Kidney tubule cell (primary cell): ENCODE measurements around the gene PTCH1.

Experiments used
- DNase-seq: peaks from one replicate; pipeline ENCODE4 v3.0.0-alpha.2; 2018; ENCODE audit warnings: low spot score

The PTCH1 gene

DNA sequence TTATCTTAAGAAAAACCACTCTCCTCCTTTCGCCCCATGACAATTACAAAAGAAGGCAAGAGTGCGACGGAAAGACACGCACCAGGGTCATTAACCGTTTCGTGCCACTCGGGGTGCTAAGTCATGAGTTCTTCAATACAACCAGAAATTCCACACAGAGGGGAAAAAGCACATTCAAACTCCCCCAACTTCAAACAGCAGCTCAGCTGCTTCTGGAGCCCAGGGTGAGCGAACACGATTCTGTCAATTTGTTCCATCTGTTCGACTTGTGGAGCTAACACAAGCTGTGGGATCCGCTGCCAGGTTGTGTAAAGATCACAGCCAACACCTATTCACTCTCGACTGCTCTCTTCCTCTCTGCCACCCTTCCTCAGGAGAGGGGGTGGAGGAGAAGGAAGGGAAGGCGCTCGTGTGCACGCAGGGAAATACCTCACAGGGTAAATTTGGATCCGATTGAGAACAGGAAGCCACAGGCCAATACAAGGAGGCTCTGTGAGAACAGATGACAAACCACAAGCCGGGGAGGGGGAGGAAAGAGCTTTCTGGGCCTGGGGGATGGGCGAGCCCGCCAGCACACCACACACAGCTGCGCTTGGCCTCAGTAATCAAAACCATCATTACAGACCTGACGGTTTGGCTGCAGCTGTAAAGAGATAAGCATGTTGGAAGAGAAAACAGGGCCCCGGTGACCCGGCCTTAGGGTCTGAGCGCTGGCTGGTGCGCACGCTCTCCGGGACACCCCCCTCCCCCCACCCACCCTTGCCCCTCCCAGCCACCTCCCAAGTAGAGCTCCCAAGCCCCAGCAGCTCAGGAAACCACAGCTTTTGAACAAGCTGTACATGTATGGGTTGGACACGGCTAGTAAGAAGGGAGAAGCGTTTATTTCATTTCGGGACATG, 54.3 kb downstream of the PTCH1 start:
- no peak for DNase-seq

DNA sequence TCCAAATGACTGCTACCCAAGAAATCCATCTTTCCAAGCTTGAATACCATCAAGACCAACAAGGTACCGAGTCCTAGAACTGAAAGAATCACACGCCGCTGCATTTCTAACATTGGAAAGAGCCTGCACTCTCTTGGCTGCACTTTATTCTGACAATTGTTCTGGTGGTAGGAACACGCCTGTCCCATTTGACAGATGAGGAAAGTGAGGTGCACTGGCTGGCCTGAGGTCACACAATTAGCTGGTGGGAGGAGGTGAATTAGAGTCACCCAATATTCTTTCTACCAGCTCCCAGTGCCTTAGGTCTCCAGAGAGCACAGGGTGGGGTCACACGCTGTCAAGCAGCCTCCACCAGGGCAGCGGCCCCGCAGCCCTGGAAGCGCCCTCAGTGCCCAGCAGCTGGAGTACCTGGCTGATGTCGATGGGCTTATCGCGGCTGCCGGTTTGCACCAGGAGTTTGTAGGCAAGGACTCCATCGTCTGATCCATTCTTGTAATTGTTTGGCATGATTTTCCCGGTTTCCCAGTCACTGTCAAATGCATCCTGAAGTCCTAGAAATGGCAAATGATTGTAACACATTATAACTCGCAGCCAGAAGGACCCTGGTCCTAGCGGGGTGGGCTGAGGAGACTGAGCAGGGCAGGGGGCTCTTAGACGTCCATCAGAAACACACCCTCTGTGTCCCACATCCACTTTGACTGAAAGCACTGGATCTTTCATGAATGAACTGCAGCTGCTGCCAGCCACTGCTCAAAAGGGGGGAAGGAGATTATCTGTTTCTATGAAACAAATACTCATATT, 55.1 kb downstream of the PTCH1 start:
- DNase-seq, result no peak

DNA sequence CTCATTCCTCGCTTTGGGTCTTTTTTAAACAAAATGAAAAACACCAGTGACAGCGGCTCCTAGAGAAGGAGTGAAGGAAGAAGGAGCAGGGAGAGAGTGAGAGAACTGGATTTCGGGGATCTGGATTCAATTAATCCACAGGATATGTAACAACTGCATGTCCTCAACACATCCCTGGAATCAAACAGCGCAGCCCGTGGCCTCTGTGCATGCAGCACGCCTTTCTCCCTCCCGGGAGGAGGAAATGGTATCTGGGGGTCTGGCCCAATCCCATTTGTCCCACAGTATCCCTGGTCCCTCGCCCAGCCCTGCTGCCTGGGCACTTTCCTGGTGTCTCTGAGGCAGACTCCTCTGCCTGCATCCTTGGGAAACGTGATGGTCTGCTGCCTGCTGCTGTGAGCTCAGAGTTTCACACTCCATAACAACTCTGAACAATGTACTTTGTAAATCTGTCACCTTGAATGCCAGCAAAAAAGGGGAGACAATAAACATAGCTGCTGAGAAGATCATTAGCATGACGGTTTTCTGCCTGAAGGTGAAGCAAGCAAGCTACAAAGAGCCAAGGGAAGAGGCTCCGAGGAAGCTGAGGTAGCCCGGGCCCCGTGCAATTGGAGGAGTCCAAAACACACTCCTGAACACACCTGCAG, 56.1 kb downstream of the PTCH1 start:
- DNase-seq, result no peak

DNA sequence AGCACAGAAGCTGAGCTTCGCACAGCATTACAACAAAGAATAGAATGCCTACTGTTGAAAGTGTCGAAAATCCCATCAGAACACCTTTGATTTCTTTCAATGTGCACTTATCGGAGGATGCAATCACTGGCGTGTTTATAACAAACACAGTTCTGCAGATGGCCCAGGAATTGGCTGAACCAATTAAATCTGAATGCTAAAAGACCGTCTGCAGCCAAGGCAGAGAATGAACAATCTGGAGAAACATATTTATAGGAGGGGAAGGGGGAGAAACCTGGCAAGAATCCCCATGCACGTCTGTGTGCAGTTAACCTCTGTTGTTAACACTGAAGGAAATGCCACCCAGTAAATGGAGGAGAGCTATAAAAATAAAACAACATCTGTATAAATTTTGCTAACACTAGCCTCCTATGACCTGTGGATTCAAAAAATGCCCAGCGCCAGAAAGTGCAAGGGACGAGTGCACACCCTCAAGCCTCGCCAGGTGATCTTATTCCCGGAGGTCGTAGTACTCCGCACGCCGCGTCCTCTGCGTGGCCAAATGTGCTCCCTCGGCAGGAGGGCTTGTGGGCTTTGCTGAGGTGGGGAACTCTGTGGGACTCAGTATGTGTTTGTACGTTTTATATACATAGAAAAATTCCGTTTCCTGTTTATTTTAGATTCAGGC, 56.8 kb downstream of the PTCH1 start:
- DNase-seq, result no peak

DNA sequence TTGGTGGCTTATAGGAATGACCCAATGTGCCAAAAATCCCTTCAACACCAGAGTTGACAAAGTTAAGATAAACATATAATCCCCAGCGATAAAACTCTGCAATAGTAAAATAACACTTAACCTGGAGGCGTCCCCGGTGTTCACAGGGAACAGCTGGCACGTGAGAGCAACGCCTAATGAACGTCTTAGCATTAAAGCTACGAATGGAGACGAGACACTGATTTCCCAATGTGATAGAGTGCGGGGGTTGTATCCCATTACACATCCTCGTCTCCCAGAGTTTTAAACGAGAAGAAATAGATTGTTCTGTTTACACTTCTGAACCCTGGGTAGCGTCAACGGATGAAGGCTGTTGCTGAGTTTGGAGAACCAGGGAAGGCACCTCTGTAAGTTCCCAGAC, 57.6 kb downstream of the PTCH1 start:
- DNase-seq, result no peak

DNA sequence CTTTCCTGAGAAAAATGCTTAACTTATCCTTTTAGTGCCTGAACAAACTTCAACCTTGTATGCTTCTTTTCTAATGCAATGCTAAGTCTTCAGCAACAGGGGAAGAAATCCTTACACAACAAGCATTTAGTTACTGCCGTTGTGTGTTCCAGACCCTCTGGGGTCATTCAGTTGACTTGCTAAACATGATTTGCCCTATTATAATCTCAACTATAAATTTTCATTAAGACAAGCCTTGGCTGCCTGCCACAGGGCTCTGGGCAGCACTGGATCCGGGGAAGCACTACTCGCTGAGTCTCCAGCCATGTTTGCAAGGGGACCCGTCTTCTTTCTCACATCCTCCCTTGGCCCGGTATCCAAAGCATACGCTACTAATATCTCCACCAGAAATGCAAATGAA, 58.1 kb downstream of the PTCH1 start:
- DNase-seq, result no peak

DNA sequence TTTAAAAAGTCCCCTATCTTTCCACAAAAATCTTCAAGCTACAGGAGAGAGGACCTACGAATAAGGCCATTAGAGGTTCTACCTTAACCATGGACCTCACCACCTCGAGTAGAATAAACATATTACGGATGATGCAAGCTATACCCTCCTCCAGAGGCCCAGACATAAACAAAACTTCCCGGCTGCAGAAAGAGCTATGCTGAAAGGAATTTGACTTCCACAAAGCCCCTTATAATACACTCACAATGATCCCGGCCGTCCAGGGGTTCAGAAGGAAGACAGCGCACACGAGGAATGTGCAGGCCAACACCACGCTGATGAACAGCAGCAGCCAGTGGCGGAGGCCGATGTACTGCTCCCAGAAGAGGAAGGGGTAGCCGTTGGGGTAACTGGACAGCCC, 59.0 kb downstream of the PTCH1 start:
- no peak for DNase-seq

DNA sequence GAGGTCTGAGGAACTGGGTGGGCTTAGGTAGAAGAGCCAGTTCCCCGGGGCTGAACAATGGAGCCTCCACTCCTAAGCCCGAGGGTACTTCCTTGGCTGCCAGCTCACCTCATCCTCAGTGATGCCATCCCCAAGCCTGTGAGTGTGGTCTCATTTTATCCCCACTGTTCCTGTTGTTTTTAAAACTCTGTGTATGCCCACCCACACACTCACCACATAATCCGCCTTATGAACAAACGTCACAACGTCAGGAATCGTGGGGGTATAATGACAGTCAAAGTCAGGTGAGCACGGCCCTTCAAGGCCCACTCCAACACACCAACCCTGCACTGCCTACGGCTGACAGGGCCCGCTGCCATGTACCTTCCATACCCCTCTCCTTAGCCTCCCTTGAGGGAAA, 61.1 kb downstream of the PTCH1 start:
- DNase-seq, result no peak

DNA sequence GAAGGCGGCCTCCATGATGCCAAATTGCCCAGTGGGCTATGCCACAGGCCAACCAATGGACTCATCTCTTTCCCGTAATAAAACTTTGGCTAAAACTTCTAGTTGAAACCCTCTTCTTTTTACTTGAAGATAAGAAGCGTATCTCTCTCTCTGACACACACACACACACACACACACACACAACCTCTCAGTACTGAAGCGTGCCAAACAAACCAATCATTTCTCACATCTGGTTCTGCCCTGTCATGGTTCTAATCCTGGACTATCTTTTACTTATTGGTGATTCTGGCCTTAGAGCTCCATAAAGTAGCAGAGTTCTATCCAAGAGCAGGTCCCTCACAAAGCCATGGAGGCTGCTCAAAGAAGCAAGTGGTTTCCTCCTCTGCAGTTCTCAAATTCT, 64.6 kb downstream of the PTCH1 start:
- DNase-seq, result no peak

DNA sequence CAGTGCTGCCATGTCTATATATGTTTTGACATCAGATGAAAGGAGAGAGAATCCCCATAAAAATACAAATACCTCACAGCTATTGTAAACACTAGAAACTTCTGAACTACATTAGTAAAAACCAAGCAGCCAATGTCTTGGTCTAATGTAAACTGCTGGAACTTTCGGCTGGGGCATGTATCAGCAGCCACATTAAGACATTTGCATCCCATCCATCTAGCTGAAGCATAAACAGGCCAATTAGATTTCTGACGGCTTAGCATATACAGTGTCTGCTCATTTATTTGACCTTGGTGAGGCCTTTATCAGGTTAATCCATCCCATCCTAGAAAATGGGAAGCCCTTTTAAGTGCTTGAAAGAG, 65.7 kb downstream of the PTCH1 start:
- DNase-seq, result no peak

DNA sequence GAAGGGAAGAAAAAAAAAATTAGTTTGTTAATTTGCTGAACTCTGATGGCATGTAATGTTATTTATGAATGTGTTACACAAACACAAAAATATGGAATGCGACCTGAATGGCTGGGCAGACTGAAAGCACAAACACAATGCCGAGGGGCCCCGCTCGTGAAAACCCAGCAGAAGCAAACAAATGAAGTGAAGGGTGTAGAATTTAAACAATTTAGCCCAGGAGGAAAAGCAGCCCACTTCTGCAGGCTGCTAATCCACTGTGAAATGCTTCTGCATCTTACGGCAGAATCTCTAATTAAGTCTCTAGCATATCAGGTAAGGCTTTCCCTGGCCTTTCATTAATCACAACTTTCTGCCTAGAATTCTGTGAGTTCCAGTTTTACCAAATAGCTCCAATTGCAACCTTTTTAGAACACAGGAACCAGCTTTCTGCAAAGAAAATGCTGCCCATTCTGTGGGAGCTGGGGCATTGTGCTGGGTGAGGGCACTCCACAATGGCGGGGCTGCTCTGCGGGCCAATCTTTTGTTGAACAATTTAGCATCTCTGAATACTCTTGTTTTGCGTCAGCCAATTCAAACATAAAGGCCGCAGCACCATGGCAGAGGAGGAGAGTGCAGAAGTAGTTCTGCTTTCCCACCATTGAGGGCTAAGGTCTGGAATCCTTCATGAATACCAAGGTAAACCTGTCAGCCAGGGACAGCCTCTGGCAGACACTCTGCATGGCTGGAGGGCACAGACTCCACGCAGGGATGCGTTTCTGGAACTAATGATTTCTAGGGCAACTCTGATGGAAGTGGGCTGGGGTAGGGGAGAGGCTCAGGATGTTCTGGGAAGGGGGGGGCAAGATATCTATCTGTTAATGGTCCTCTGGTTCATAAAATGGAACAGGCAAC, 66.4 kb downstream of the PTCH1 start:
- DNase-seq, result no peak

DNA sequence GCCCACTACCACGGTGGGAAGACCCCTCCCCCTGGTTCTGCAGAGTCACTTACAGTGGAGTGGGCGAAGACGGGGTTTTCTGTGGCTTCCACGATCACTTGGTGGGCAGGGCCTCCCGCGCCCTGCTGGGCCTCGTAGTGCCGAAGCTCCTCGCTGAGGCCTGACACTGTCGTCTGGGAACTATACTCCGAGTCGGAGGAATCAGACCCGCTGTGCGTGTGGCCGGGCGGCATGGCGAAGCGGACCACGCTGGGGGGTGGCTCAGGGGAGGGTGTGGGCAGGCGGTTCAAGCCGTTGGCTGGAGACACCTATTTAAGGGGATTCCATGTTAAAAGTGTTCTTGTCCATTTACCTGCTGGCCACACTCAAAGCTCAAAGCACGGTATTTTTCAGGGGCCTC, 67.8 kb downstream of the PTCH1 start:
- no peak for DNase-seq

DNA sequence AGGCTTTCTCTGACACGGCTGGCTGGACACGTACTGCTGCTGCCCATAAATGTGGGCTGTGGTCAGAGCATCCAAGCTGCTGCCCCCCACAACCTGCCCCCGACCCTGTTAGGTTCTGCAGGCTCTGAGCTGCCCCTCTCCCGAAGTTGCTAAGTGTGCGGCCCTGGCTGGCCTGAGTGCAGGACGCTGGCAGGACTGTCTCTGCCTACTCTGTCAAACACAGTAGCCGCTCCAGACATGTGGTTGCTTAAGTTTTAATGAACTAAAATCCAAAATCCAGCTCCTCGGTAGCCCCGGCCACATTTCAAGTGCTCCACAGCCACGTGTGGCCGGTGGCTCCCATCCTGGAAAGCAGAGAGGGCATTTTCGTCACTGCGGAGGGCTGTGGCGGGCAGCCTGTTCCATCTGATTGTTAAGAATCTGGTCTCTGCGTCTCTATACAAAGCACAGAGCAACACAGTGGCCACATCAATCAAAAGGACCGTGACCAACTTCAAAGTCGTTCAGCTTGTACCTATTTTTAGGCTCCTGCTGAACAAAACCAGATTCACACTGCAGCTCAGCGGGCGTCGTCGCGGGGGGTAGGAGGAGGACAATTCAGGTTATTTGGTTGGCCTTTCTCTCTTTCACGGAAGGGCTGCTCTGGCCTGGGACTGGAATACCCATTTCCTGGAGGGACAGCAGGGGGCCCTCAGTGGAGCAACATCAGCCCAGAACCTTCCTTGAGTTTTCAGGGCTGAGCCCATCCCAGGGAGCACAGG, 68.9 kb downstream of the PTCH1 start:
- DNase-seq, result no peak

DNA sequence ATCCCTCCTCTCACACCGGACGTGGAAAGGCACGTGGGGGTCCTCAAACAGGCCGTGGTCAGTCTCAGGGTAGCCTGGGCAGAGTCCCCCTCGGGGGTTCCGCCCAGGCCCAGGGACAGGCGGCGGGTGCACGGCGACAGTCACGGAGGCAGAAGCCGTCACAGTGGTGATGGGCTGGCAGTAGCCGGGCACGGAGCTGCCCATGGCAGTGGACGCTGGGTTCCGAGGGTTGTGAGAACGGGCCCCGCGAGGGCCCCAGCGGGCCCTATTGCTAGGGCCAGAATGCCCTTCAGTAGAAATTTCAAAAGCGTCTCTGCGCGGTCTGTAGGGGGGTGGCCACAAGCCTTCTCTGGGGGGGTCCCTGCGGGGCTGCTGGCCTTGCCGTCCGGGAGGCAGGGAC, 69.8 kb downstream of the PTCH1 start:
- no peak for DNase-seq

DNA sequence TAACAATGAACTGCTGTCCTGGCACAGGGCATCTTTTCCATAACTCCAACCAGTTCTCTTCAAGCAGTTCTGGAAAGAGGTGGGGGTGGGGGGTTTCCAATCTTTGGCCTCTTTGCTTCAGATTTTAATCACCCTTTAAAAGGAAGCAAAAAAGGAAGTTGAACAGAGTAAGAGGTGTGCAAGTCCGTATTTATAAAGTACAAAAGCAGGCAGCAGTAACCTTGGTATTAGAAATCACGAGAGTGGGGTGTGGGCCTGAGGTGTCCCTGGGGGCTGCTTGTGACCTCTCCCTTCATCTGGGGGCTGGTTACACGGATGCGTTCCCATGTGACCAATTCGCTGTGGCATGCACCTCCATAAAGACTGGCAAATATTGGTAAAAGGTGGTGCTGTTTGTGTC, 70.5 kb downstream of the PTCH1 start:
- DNase-seq, result no peak

DNA sequence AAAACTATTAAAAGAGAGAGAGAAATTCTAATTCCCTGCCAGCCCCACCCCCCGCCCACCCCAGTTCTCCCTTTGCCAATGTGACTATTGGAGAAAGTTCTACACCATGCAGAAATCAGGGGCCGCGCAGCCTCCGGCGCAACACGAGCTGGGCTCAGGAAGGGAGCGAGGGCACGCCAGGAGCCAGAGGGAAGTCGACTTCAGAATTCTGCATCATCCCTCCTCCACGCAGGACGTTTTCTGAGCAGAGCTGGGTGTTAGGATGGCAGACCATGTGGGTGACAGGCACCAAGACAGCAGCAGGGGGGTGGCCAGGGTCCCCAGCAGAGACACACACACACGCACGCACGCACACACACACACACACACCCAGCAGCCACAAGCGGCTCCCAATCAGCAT, 72.6 kb downstream of the PTCH1 start:
- no peak for DNase-seq

DNA sequence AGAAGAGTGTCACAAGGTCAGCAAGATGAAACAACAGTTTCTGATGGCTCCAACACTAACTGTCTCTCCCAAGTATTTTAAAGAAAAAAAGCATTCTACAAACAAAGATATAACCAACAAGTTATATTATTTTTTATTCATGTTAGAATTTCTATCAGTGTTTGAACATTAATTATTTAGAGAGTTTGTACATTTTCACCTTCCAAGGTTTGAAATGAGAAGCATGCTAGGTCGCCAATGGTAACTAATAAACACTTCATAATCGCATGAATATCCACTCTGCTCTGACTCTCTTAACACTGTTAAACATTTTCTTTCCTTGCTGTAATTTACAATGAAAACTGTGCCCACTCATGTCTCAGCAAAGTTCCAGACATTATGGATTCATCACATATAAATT, 73.5 kb downstream of the PTCH1 start:
- DNase-seq, result no peak

DNA sequence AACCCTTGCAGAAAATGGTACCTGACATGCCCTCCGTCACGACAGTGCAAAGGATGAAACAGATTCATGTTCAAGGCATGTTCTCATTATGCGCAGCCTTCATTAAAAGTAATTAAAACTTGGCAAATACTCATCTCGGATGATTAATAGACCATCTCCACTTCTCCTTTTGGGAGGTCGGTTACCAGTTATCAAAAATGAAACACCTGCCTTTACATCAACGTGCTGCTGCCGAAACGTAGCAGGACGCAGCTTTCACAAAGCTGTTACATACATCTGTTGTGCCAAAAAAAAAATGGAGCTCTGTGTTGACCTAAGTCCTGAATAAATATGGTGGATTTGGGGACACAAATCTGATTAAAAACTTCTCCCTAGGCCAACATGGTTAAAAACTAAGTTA, 75.7 kb downstream of the PTCH1 start:
- DNase-seq, result no peak

DNA sequence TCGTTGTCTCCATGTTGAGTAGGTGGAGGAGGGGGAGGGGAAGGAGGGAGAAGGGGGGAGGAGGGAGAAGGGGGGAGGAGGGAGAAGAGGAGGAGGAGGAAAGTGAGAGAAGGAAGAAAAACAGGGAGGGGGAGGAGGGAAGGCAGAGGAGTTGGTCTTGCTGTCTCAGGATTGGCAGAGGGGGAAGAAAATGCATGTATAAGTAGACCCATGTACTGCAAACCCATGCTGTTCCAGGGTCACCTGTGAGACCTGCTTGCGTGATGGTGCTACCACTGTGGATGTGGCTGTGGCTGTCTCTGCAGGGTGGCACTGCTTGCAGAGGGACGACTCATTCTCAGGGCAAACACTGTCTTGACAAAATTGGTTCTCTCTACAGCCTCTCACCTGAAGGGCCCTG, 76.3 kb downstream of the PTCH1 start:
- DNase-seq, result no peak

DNA sequence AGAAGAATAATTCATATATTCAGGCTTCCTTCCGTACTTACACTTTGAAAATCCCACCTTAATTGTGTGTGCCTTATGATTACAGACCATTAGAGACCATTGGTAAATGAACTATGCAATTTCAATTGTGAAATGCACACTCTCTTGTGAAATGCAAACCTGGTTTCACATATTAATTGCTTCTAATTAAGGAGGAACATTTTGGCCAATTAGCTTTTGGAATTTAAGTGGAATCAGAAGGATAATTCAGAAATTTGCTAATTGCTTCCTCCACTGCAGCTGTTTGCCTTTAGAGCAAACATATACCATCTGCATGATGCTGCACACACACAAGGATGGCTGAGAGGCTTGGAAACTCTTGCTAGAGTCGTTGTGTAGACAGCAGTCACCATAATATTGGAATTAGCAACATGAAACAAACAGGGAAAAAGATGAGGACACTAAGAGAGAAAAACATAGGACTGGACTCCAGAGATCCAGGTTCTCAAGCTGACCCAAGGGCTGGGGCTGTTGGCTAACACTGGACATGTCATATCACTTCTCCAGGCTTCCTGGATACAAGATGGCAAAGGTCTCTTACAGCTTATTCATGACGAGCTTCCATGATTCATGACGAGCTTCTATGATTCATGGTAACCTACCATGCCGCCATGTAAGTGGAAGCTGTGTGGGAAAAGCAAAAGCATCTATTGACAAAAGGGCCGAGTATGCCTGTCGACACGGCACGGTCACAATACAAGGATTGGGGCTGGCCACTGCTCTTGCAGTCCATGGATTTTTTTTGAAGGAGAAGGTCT, 78.0 kb downstream of the PTCH1 start:
- no peak for DNase-seq
